SK-N-MC (cell line): ENCODE results near the gene FZD2.

Source experiments
- DNase-seq: peaks from one replicate; pipeline ENCODE4 v3.0.0-alpha.2; 2011; ENCODE audit warnings: low read depth, low spot score
- H3K27ac ChIP-seq: fragments of 200-600 bp; sonication (generic); 2 replicates; pipeline ENCODE4 v1.5.1; 2016; ENCODE audit warnings: mixed run types
- H3K36me3 ChIP-seq: fragments of 200-600 bp; sonication (generic); 2 replicates; pipeline ENCODE4 v1.6.1; 2017; ENCODE audit warnings: antibody characterized with exemption, low read length, mixed read lengths; ENCODE audit not compliant: insufficient read depth
- H3K4me3 ChIP-seq: fragments of 200-600 bp; sonication (generic); 2 replicates; pipeline ENCODE4 v1.5.1; 2016
- H3K9ac ChIP-seq: fragments of 200-600 bp; sonication (generic); 2 replicates; pipeline ENCODE4 v1.8.0; 2017; ENCODE audit warnings: mixed run types, mixed read lengths; ENCODE audit not compliant: insufficient read length
- H3K9me3 ChIP-seq: fragments of 200-600 bp; sonication (generic); 2 replicates; pipeline ENCODE4 v1.6.1; 2017; ENCODE audit warnings: low read depth, mild to moderate bottlenecking, antibody characterized with exemption, low read length, moderate library complexity, mixed read lengths
- EZH2 ChIP-seq: fragments of 200-600 bp; sonication (generic); IDR thresholded peaks from one replicate; pipeline ENCODE4 v1.6.1; 2017; ENCODE audit warnings: antibody characterized with exemption
- FOXP2 ChIP-seq: optimal IDR thresholded peaks from 2 replicates; pipeline ENCODE3; 2011; ENCODE audit warnings: mild to moderate bottlenecking, moderate library complexity; ENCODE audit not compliant: insufficient read depth; ENCODE audit errors: extremely low read length, control extremely low read depth
- POLR2AphosphoS5 ChIP-seq: IDR thresholded peaks from 2 replicates; pipeline ENCODE4 v1.6.1; 2012; ENCODE audit warnings: mild to moderate bottlenecking, low read depth, low read length, borderline replicate concordance

Gene FZD2

DNA sequence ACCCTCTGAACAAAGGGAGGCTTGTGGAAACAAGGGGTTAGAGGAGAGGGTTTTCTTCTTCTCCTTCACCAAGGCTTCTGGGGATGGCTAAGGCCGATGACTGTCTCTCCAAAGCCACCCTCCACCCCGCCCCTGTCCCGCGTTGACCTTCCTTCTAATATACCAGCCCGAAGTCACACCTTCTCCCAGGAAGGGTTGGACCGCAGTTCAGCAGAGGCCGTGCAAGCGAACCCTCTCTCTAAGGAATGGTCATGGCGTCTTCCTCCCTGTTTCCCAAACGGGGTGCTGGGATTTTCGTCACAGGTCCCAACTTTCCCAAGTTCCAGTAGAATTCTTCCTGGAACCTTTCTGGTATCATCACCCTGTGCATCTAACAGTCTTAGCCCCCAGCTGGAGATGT lies 49.4 kb downstream of the FZD2 start:
- Histone ChIP-seq H3K27ac (no peak overlapping the region), H3K36me3 (no peaks in the 10 kb centered on the region), H3K4me3 (no peak overlapping the region), H3K9ac (no peak overlapping the region), H3K9me3 (no peaks in the 10 kb centered on the region)
- TF ChIP-seq POLR2AphosphoS5 (no peak), FOXP2 (no peak), EZH2 (no peak)
- DNase-seq, result no peak

DNA sequence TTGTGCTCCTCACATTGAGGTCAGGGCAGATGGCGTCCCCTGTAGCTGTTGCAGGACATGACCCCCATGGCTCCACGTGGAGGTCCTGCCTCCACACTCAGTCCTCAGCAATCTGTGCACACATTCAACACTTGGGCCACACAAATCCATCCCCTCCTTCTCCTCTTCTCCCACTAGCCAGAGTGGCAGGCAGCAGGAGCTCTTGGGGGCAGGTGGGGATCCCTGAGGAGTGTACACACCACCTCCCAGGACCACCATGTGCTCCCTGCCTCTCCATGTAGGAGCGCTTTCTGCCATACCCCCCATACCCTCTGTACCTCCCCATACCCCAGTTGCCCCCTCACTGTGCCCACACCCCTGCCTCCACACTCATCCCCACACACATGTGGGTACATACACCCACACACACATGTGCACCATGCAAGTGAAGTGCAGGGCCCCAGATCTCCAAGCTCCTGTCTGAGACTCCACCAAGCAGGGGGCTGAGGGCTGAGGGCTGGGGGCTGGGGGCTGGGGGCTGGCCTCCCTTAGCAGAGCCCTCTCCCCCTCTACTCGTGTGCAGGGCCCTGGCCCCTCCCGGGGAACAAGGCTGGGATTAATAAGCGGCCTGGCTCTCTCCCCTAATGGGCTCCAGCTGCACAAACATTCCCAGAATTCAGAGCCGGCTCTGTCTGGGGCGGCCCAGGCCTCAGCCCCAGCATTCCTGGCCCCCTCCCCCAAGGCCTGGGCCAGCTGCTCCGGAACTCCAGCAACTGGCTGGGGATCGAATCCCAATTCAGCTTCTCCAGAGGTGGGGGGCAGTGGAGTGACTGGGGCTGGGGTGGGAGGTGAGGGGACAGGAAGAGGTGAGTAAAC lies 50.8 kb downstream of the FZD2 start:
- Histone ChIP-seq H3K36me3 (no peaks in the 10 kb centered on the region), H3K4me3 (peak overlapping the region; percentile 54), H3K9me3 (no peaks in the 10 kb centered on the region), H3K9ac (peak overlapping the region; percentile 29), H3K27ac (peak overlapping the region; percentile 85)
- no peak for TF ChIP-seq FOXP2
- no peak for TF ChIP-seq EZH2
- no peak for TF ChIP-seq POLR2AphosphoS5
- DNase-seq, result no peak

DNA sequence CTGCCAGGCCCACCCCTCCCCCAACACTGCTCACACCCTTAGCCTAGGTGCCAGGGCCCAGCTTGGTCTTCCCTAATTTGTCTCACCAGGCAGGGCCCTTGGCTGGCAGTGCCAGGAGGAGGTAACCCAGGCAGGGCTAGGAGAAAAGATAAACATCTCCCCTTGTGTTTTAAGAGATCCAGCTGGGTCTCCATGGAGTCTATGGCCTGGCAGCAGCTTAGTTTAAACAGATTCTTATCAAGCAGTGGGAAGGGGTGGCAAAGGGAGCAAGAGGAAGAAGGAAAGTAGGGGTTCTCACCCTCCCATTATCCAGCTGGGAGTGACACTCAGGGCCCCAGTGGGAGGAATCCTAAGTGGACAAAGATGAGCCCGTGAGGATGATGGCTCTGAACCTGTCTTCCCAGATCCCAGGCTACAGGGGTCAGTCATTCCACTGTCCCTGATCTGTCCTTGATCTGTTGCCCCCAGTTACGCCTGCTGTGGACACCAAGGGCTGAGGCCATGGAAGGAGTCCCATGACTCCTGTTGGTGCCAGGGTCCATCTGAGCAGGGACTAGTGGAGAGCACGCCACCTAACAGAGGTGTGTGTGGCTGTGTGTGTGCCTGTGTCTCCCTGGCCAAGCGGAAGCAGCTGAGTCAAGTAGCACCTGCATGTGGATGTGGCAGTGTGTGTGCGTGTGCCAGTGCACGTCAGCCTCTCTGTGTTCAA lies 51.6 kb downstream of the FZD2 start:
- TF ChIP-seq EZH2 (no peak), POLR2AphosphoS5 (no peak), FOXP2 (no peak)
- Histone ChIP-seq H3K9me3 (no peaks in the 10 kb centered on the region), H3K36me3 (no peaks in the 10 kb centered on the region), H3K9ac (peak overlapping the region; percentile 29), H3K27ac (peak overlapping the region; percentile 85), H3K4me3 (peak overlapping the region; percentile 54)
- DNase-seq, result no peak

DNA sequence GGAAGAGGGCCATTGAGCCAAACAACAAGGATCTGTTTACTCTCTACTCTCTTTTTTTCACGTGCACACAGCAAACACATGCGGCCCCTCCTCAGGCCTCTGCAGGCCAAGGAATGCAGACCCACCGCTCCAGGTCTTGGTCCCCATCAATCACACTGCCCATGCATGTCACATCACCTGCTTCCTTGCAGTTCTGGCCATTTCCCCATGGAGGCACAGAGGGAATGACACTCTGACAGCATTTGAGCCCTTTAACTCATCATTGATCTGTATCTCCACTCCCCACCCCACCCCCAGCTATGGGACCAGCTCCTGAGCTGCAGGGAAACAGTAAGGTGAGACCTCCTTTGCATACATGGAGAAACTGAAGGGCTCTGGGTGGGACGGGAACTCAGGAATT lies 53.0 kb downstream of the FZD2 start:
- Histone ChIP-seq H3K9me3 (no peaks in the 10 kb centered on the region), H3K9ac (no peak overlapping the region), H3K27ac (peak overlapping the region; percentile 73; the same call in 1 of the 2 replicates), H3K36me3 (no peaks in the 10 kb centered on the region), H3K4me3 (peak overlapping the region; percentile 35; the same call in 1 of the 2 replicates)
- no peak for DNase-seq
- TF ChIP-seq POLR2AphosphoS5 (no peak), EZH2 (no peak), FOXP2 (no peak)
